CD14-positive monocyte (primary cell): ENCODE data around the gene CYP1A1. TPM values are rescaled to one million over a fixed set of nuclear protein-coding genes. Genes with fewer than 3 reads are reported as not detected.
A peak's percentile ranks its signal among the peaks of the same experiment; 100 is the strongest.

Experiments used
- DNase-seq, 3 donors: peaks; one replicate each; pipeline ENCODE4 v3.0.0-alpha.2; 2011 to 2022
- H2AFZ ChIP-seq: 2 replicates; pipeline ENCODE4 v1.6.0; 2012; ENCODE audit warnings: mild to moderate bottlenecking, low read depth, low read length, inconsistent platforms; ENCODE audit not compliant: insufficient read depth, poor library complexity, severe bottlenecking
- H3K27ac ChIP-seq, 2 donors: 1 replicate in 1 of 2; 2 replicates in 1 of 2; pipeline ENCODE4 v1.5.1; 2012 to 2013; ENCODE audit warnings: low read length in 2 of 2, control low read depth in 1 of 2, inconsistent platforms in 1 of 2, low read depth in 1 of 2, mild to moderate bottlenecking in 1 of 2
- H3K27me3 ChIP-seq, 2 donors: one replicate each; pipeline versions ENCODE4 v1.6.0 to v1.6.1; 2011 to 2013; ENCODE audit warnings: low read length in 2 of 2; ENCODE audit not compliant: control insufficient read depth in 2 of 2, insufficient read depth in 2 of 2
- H3K36me3 ChIP-seq, 2 donors: replicated peaks in 1 of 2; 1 replicate in 1 of 2; 2 replicates in 1 of 2; pipeline versions ENCODE4 v1.5.1 to v1.6.1; 2012 to 2013; ENCODE audit warnings: low read length in 2 of 2, control low read depth in 1 of 2, inconsistent platforms in 1 of 2, mild to moderate bottlenecking in 1 of 2; ENCODE audit not compliant: insufficient read depth in 2 of 2, control insufficient read depth in 1 of 2
- H3K4me1 ChIP-seq, 2 donors: 1 replicate in 1 of 2; 2 replicates in 1 of 2; pipeline versions ENCODE4 v1.5.1 to v1.6.1; 2012 to 2013; ENCODE audit warnings: low read length in 2 of 2, control low read depth in 1 of 2, inconsistent platforms in 1 of 2, mild to moderate bottlenecking in 1 of 2, moderate library complexity in 1 of 2; ENCODE audit not compliant: insufficient read depth in 2 of 2, control insufficient read depth in 1 of 2
- H3K4me2 ChIP-seq: replicated peaks from 2 replicates; pipeline ENCODE3; 2012; ENCODE audit warnings: low read length, moderate library complexity, mild to moderate bottlenecking; ENCODE audit not compliant: poor library complexity, severe bottlenecking; ENCODE audit errors: extremely low read depth
- H3K4me3 ChIP-seq, 3 experiments: fragments of 200-600 bp in 1 of 3; sonication (generic) in 1 of 3; replicated peaks in 1 of 3; 1 replicate in 2 of 3; 2 replicates in 1 of 3; pipeline ENCODE4 v1.5.1; 2011 to 2013; ENCODE audit warnings: low read length in 3 of 3, mild to moderate bottlenecking in 3 of 3, control low read depth in 2 of 3, low read depth in 2 of 3, inconsistent platforms in 1 of 3, moderate library complexity in 1 of 3
- H3K79me2 ChIP-seq: 2 replicates; pipeline ENCODE4 v1.6.0; 2012; ENCODE audit warnings: mild to moderate bottlenecking, control low read depth, inconsistent platforms, low read length, moderate library complexity; ENCODE audit not compliant: insufficient read depth
- H3K9ac ChIP-seq: 2 replicates; pipeline ENCODE4 v1.6.0; 2017; ENCODE audit warnings: low read length, mild to moderate bottlenecking; ENCODE audit not compliant: insufficient read depth, poor library complexity, severe bottlenecking
- H3K9me3 ChIP-seq, 2 donors: replicated peaks in 1 of 2; 1 replicate in 1 of 2; 2 replicates in 1 of 2; pipeline versions ENCODE4 v1.5.1 to v1.6.1; 2012 to 2013; ENCODE audit warnings: low read length in 2 of 2, control low read depth in 1 of 2; ENCODE audit not compliant: control insufficient read depth in 1 of 2, insufficient read depth in 1 of 2
- H4K20me1 ChIP-seq: 2 replicates; pipeline ENCODE4 v1.6.0; 2012; ENCODE audit warnings: mild to moderate bottlenecking, low read length, control low read depth, moderate library complexity; ENCODE audit not compliant: insufficient read depth
- H3K27ac Mint-ChIP-seq, 7 donors: one replicate each; pipeline ENCODE4 v1.8.0; 2020; ENCODE audit warnings: mild to moderate bottlenecking in 7 of 7, mixed read lengths in 7 of 7, moderate library complexity in 6 of 7, inconsistent platforms in 2 of 7
- H3K27me3 Mint-ChIP-seq, 3 donors: one replicate each; pipeline ENCODE4 v1.8.0; 2021 to 2022; ENCODE audit warnings: low read depth in 3 of 3, mild to moderate bottlenecking in 3 of 3, mixed read lengths in 3 of 3, moderate library complexity in 3 of 3, inconsistent platforms in 1 of 3
- H3K36me3 Mint-ChIP-seq, 2 donors: one replicate each; pipeline ENCODE4 v1.8.0; 2020; ENCODE audit warnings: mixed read lengths in 2 of 2, inconsistent platforms in 1 of 2, mild to moderate bottlenecking in 1 of 2
- H3K4me1 Mint-ChIP-seq: one replicate; pipeline ENCODE4 v1.8.0; 2020; ENCODE audit warnings: mild to moderate bottlenecking, mixed read lengths
- H3K4me3 Mint-ChIP-seq, 2 donors: one replicate each; pipeline ENCODE4 v1.8.0; 2020; ENCODE audit warnings: mild to moderate bottlenecking in 2 of 2, mixed read lengths in 2 of 2, moderate library complexity in 1 of 2
- H3K9me3 Mint-ChIP-seq, 7 donors: one replicate each; pipeline ENCODE4 v1.8.0; 2020 to 2022; ENCODE audit warnings: mixed read lengths in 7 of 7, mild to moderate bottlenecking in 6 of 7, moderate library complexity in 6 of 7, inconsistent platforms in 2 of 7
- CTCF ChIP-seq: fragments of 200-600 bp; IDR thresholded peaks from one replicate; pipeline ENCODE4 v1.8.0; 2022; ENCODE audit warnings: antibody characterized with exemption, mild to moderate bottlenecking
- WGBS: methylation state at CpG from one replicate; pipeline ENCODE4 v1.1.5; 2013; ENCODE audit warnings: missing lambda C conversion rate; ENCODE audit not compliant: insufficient coverage; 5-methylcytosine and 5-hydroxymethylcytosine counted together
- intact Hi-C, 2 donors: fragments of 100-400 bp; cut with micrococcal nuclease; formaldehyde crosslinking; loops; one replicate each; pipeline versions ENCODE4 v1.15.0 to v1.15.1; 2023
- polyA plus RNA-seq, 3 donors: library from polyadenylated mRNA; depleted of rRNA in 1 of 3; unstranded in 2 of 3; stranded (reverse) in 1 of 3; fragments of 300-500 nt in 2 of 3; fragments of >200 nt in 1 of 3; fragmentation: Illumina TruSeq in 2 of 3; gene quantifications; 1 replicate in 2 of 3; 2 replicates in 1 of 3; pipeline ENCODE4 v1.2.3, GENCODE V29; 2012 to 2021

The CYP1A1 gene
- polyA plus RNA-seq, 3 donors = 0.16 TPM; not detected in 2

- no peaks in the 10 kb centered on the region for H3K27me3 ChIP-seq
- intact Hi-C loops = no loop called here
- no peaks in the 10 kb centered on the region for H3K36me3 ChIP-seq
- no peak overlapping the region for H3K27ac ChIP-seq
- no peaks in the 10 kb centered on the region for H4K20me1 ChIP-seq
- no peaks in the 10 kb centered on the region for H3K9me3 Mint-ChIP-seq
- no peak overlapping the region for H3K4me3 ChIP-seq
- H2AFZ ChIP-seq = no peak overlapping the region
- no peaks in the 10 kb centered on the region for H3K79me2 ChIP-seq
- TF ChIP-seq CTCF = no peak
- no peaks in the 10 kb centered on the region for H3K9me3 ChIP-seq
- no peaks in the 10 kb centered on the region for H3K36me3 Mint-ChIP-seq
- H3K27ac Mint-ChIP-seq = no peak overlapping the region
- 93% methylated on average over 6 of the region's 8 CpGs for WGBS
- H3K4me3 Mint-ChIP-seq = no peak overlapping the region
- H3K27me3 Mint-ChIP-seq = peaks cover 6 to 15% (median 7%) of the 10 kb centered on the region in 3 donors
- H3K4me2 ChIP-seq = no peak overlapping the region
- H3K4me1 ChIP-seq = no peaks in the 10 kb centered on the region
- no peak overlapping the region for H3K9ac ChIP-seq
- no peaks in the 10 kb centered on the region for H3K4me1 Mint-ChIP-seq
- DNase-seq = no peak
Measured at GRCh38 chr15:74758736-74759135, 33.4 kb upstream of the CYP1A1 start.

GRCh38 chr15:74754593-74755215, 29.4 kb upstream of the CYP1A1 start:
- H3K4me3 Mint-ChIP-seq = no peak overlapping the region
- no peaks in the 10 kb centered on the region for H4K20me1 ChIP-seq
- DNase-seq = no peak
- no peak overlapping the region for H3K4me2 ChIP-seq
- H3K27ac ChIP-seq = no peak overlapping the region
- H3K4me1 ChIP-seq = no peaks in the 10 kb centered on the region
- no peak overlapping the region for H3K9ac ChIP-seq
- TF ChIP-seq CTCF = no peak
- H3K27ac Mint-ChIP-seq = peak overlapping the region in 1 of 7 donors; percentile 11
- no peaks in the 10 kb centered on the region for H3K4me1 Mint-ChIP-seq
- H3K36me3 Mint-ChIP-seq = no peaks in the 10 kb centered on the region
- H3K9me3 ChIP-seq = no peaks in the 10 kb centered on the region
- H3K79me2 ChIP-seq = no peaks in the 10 kb centered on the region
- H3K27me3 Mint-ChIP-seq = peaks cover 4 to 9% (median 5%) of the 10 kb centered on the region in 3 donors
- 100% methylated on average over 7 of the region's 20 CpGs for WGBS
- H2AFZ ChIP-seq = no peak overlapping the region
- intact Hi-C loops = no loop called here
- no peaks in the 10 kb centered on the region for H3K27me3 ChIP-seq
- H3K36me3 ChIP-seq = no peaks in the 10 kb centered on the region
- no peaks in the 10 kb centered on the region for H3K9me3 Mint-ChIP-seq
- H3K4me3 ChIP-seq = no peak overlapping the region
